ENCODE measurements around the gene MVB12B.

Gene MVB12B

GRCh38 chr9:126420135-126420534 is 93.5 kb downstream of the MVB12B start:
- no peak overlapping the region for H3K27ac ChIP-seq (ENCODE audit: low read depth, low read length)
- peaks cover 4% of the 10 kb centered on the region for H3K4me1 ChIP-seq (ENCODE audit: control insufficient read depth, insufficient read depth, low read length, unreplicated experiment)
- no peaks in the 10 kb centered on the region for H3K79me2 ChIP-seq (ENCODE audit: control insufficient read depth, insufficient read depth, low read length, unreplicated experiment)
- H3K27me3 ChIP-seq (ENCODE audit: insufficient read depth, low read length): no peaks in the 10 kb centered on the region
- H2AFZ ChIP-seq (ENCODE audit: low read length, unreplicated experiment): no peak overlapping the region
- H3K4me3 ChIP-seq (ENCODE audit: low read depth, low read length): no peak overlapping the region
- no peaks in the 10 kb centered on the region for H3K36me3 ChIP-seq (ENCODE audit: insufficient read depth, low read length)

- Histone ChIP-seq H3K36me3 (ENCODE audit: insufficient read depth, low read length) (no peaks in the 10 kb centered on the region), H3K4me3 (ENCODE audit: low read depth, low read length) (no peak overlapping the region), H3K27me3 (ENCODE audit: insufficient read depth, low read length) (no peaks in the 10 kb centered on the region), H3K27ac (ENCODE audit: low read depth, low read length) (no peak overlapping the region), H3K79me2 (ENCODE audit: control insufficient read depth, insufficient read depth, low read length, unreplicated experiment) (no peaks in the 10 kb centered on the region), H2AFZ (ENCODE audit: low read length, unreplicated experiment) (no peak overlapping the region), H3K4me1 (ENCODE audit: control insufficient read depth, insufficient read depth, low read length, unreplicated experiment) (peaks cover 4% of the 10 kb centered on the region)
Observed at GRCh38 chr9:126420643-126421564, 94.3 kb downstream of the MVB12B start.

GRCh38 chr9:126421567-126422428 is 95.2 kb downstream of the MVB12B start:
- Histone ChIP-seq H3K27ac (ENCODE audit: low read depth, low read length) (no peak overlapping the region), H3K4me1 (ENCODE audit: control insufficient read depth, insufficient read depth, low read length, unreplicated experiment) (peaks cover 4% of the 10 kb centered on the region), H3K27me3 (ENCODE audit: insufficient read depth, low read length) (no peaks in the 10 kb centered on the region), H3K36me3 (ENCODE audit: insufficient read depth, low read length) (no peaks in the 10 kb centered on the region), H3K4me3 (ENCODE audit: low read depth, low read length) (no peak overlapping the region), H3K79me2 (ENCODE audit: control insufficient read depth, insufficient read depth, low read length, unreplicated experiment) (no peaks in the 10 kb centered on the region), H2AFZ (ENCODE audit: low read length, unreplicated experiment) (no peak overlapping the region)

DNA sequence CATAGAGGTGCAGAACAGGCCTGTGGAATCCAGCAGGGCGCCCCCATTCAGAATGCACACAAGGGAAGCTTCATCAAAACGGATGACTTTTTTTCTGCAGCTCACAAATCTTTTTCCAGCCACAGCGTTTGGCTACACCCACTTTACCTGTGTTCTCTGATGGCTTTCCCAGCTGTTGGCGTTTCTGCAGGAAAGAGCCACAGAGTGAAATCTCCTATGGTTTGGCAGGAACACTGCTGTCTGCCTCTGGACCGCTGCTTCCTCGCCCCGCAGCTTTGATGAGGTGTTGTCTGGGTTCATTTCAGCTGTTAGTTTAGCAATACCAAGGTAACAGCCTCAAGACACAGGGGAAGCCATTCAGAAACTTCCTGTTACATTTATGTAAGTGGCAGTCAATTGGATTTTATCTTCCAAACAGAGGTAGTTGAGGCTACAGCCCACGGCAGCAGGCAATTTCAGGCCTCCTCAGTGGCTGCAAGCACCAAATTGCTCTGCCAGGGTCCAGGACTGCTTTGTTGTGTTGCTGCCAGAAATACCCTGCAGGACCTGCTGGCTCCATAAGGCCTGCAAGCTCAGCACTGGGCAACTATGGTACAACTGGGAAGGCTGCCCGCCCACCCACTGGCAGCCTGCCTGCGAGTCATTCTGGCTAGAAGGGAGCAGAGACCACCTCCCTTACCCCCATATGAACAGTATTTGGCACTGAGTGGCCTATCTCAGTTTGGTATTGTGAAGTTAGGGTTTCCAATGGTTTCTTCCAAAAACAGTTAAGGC is 96.7 kb downstream of the MVB12B start:
- Histone ChIP-seq H3K4me3 (ENCODE audit: low read depth, low read length) (no peak overlapping the region), H3K36me3 (ENCODE audit: insufficient read depth, low read length) (no peaks in the 10 kb centered on the region), H3K27me3 (ENCODE audit: insufficient read depth, low read length) (no peaks in the 10 kb centered on the region), H3K27ac (ENCODE audit: low read depth, low read length) (no peak overlapping the region), H2AFZ (ENCODE audit: low read length, unreplicated experiment) (no peak overlapping the region), H3K4me1 (ENCODE audit: control insufficient read depth, insufficient read depth, low read length, unreplicated experiment) (peaks cover 4% of the 10 kb centered on the region), H3K79me2 (ENCODE audit: control insufficient read depth, insufficient read depth, low read length, unreplicated experiment) (no peaks in the 10 kb centered on the region)

GRCh38 chr9:126423916-126424185 is 97.2 kb downstream of the MVB12B start:
- H3K4me1 ChIP-seq (ENCODE audit: control insufficient read depth, insufficient read depth, low read length, unreplicated experiment): peaks cover 4% of the 10 kb centered on the region
- no peak overlapping the region for H2AFZ ChIP-seq (ENCODE audit: low read length, unreplicated experiment)
- no peak overlapping the region for H3K4me3 ChIP-seq (ENCODE audit: low read depth, low read length)
- no peaks in the 10 kb centered on the region for H3K79me2 ChIP-seq (ENCODE audit: control insufficient read depth, insufficient read depth, low read length, unreplicated experiment)
- H3K36me3 ChIP-seq (ENCODE audit: insufficient read depth, low read length): no peaks in the 10 kb centered on the region
- no peak overlapping the region for H3K27ac ChIP-seq (ENCODE audit: low read depth, low read length)
- H3K27me3 ChIP-seq (ENCODE audit: insufficient read depth, low read length): no peaks in the 10 kb centered on the region

DNA sequence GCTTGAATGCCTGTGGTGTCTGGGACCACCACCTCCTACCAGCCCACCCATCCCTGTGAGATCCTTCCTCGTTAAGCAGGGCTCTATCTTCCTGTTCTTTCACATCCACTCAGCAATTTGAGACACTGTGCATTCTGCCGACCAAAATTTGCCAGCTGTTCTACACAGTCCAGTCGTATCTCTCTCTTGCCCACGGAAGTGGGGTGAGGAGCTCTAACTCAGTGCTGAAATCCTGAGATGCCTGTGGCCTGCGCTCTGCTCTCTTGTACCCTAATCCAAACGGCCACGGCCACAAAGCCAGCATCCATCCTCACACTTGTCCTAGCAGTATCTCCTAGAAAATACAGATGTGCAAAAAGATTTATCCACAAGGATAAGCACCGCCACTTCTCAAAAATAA is 97.9 kb downstream of the MVB12B start:
- H3K4me1 ChIP-seq (ENCODE audit: control insufficient read depth, insufficient read depth, low read length, unreplicated experiment): peaks cover 4% of the 10 kb centered on the region
- H3K27ac ChIP-seq (ENCODE audit: low read depth, low read length): no peak overlapping the region

GRCh38 chr9:126428534-126429175 is 102.0 kb downstream of the MVB12B start:
- Histone ChIP-seq H3K36me3 (ENCODE audit: insufficient read depth, low read length) (no peaks in the 10 kb centered on the region), H3K27ac (ENCODE audit: low read depth, low read length) (no peak overlapping the region), H3K4me1 (ENCODE audit: control insufficient read depth, insufficient read depth, low read length, unreplicated experiment) (no peaks in the 10 kb centered on the region), H3K4me3 (ENCODE audit: low read depth, low read length) (no peak overlapping the region), H3K27me3 (ENCODE audit: insufficient read depth, low read length) (no peaks in the 10 kb centered on the region), H3K79me2 (ENCODE audit: control insufficient read depth, insufficient read depth, low read length, unreplicated experiment) (no peaks in the 10 kb centered on the region), H2AFZ (ENCODE audit: low read length, unreplicated experiment) (no peak overlapping the region)

More for the DNA sequence above, 97.9 kb downstream of the MVB12B start:
- H2AFZ ChIP-seq (ENCODE audit: low read length, unreplicated experiment): no peak overlapping the region
- no peaks in the 10 kb centered on the region for H3K36me3 ChIP-seq (ENCODE audit: insufficient read depth, low read length)
- no peak overlapping the region for H3K4me3 ChIP-seq (ENCODE audit: low read depth, low read length)
- H3K79me2 ChIP-seq (ENCODE audit: control insufficient read depth, insufficient read depth, low read length, unreplicated experiment): no peaks in the 10 kb centered on the region
- H3K27me3 ChIP-seq (ENCODE audit: insufficient read depth, low read length): no peaks in the 10 kb centered on the region

GRCh38 chr9:126429190-126429589 is 102.6 kb downstream of the MVB12B start:
- H2AFZ ChIP-seq (ENCODE audit: low read length, unreplicated experiment): no peak overlapping the region
- no peak overlapping the region for H3K4me3 ChIP-seq (ENCODE audit: low read depth, low read length)
- no peaks in the 10 kb centered on the region for H3K27me3 ChIP-seq (ENCODE audit: insufficient read depth, low read length)
- H3K79me2 ChIP-seq (ENCODE audit: control insufficient read depth, insufficient read depth, low read length, unreplicated experiment): no peaks in the 10 kb centered on the region
- H3K4me1 ChIP-seq (ENCODE audit: control insufficient read depth, insufficient read depth, low read length, unreplicated experiment): no peaks in the 10 kb centered on the region
- H3K27ac ChIP-seq (ENCODE audit: low read depth, low read length): no peak overlapping the region
- no peaks in the 10 kb centered on the region for H3K36me3 ChIP-seq (ENCODE audit: insufficient read depth, low read length)

DNA sequence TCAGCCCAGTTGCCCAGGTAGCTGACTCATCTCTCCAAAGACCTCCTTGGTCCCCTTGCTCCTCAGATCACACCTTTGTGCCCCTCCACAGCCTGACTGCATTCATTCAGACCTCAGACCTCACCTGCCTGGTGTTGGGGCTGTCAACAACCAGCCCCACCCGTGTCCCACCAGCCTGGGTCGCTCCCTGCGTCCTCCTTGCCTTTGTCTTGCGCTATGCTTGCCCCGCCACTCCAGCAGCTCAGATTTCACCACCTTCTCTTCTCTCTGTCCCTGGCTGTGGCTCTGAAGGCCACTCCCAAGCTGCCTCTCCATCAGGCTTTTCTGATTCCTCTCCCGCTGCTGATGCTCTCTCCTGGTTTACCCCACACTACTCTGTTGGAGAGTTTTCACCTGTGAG is 103.5 kb downstream of the MVB12B start:
- no peaks in the 10 kb centered on the region for H3K36me3 ChIP-seq (ENCODE audit: insufficient read depth, low read length)
- no peaks in the 10 kb centered on the region for H3K4me1 ChIP-seq (ENCODE audit: control insufficient read depth, insufficient read depth, low read length, unreplicated experiment)
- H3K4me3 ChIP-seq (ENCODE audit: low read depth, low read length): no peak overlapping the region
- no peaks in the 10 kb centered on the region for H3K27me3 ChIP-seq (ENCODE audit: insufficient read depth, low read length)
- no peak overlapping the region for H2AFZ ChIP-seq (ENCODE audit: low read length, unreplicated experiment)
- H3K27ac ChIP-seq (ENCODE audit: low read depth, low read length): no peak overlapping the region
- H3K79me2 ChIP-seq (ENCODE audit: control insufficient read depth, insufficient read depth, low read length, unreplicated experiment): no peaks in the 10 kb centered on the region

DNA sequence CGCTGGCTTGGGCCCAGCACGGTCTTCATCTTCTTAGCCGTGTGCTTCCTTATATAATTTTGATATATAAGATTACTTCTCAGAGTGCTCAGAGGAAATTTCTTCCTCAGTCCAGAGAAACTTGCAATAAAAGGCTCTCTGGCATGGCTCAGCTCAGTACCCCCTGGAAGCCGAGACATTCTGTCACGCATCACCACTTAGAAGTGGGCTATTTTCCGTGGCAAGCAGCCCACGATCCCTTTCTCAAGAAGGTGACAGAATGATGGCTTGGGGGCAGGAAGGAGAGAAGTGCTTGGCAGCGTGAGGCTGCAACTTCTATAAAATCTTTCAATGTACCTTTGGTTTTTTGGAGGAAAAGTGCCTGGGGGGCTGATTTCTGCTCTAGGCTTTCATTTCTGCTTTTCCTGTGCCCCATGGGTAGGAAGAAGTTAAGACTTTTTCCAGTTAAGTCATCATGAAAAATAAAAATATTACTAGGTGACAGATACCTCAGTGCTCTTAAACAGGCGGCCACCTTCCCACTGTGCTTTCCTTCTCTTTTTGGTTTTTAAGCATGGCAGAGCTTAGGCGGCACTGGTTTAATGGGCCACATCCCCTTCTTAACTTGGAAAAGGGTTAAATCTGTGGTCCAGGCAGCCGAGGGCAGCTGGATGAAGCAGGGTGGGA is 104.6 kb downstream of the MVB12B start:
- H3K4me1 ChIP-seq (ENCODE audit: control insufficient read depth, insufficient read depth, low read length, unreplicated experiment): no peaks in the 10 kb centered on the region
- no peaks in the 10 kb centered on the region for H3K79me2 ChIP-seq (ENCODE audit: control insufficient read depth, insufficient read depth, low read length, unreplicated experiment)
- no peak overlapping the region for H3K27ac ChIP-seq (ENCODE audit: low read depth, low read length)
- H3K4me3 ChIP-seq (ENCODE audit: low read depth, low read length): no peak overlapping the region
- no peaks in the 10 kb centered on the region for H3K27me3 ChIP-seq (ENCODE audit: insufficient read depth, low read length)
- H3K36me3 ChIP-seq (ENCODE audit: insufficient read depth, low read length): no peaks in the 10 kb centered on the region
- no peak overlapping the region for H2AFZ ChIP-seq (ENCODE audit: low read length, unreplicated experiment)

Measured in ACC112 (cell line).